ENCODE results near the gene ZFAND3.

ZFAND3 gene

GRCh38 chr6:38166411-38167240, 347.1 kb downstream of the ZFAND3 start:
- H2AFZ ChIP-seq (ENCODE audit: low read depth, low read length): no peak overlapping the region
- H3K9me3 ChIP-seq (ENCODE audit: insufficient read depth, low read length, severe bottlenecking): no peaks in the 10 kb centered on the region
- no peak overlapping the region for H3K4me2 ChIP-seq (ENCODE audit: insufficient read depth, low read length)
- DNase-seq (no peak), ATAC-seq (ENCODE audit: insufficient read depth, low read depth) (0 out of 3 replicates have a peak, but pooled peaks have one; percentile 23)
- TF ChIP-seq EZH2 (IDR thresholded peaks at IDR 0.05; ENCODE audit: borderline replicate concordance, low read depth, low read length, severe bottlenecking): no peak
- no peak for TF ChIP-seq CTCF (IDR thresholded peaks at IDR 0.05; ENCODE audit: borderline replicate concordance, extremely low read depth, low read length, poor library complexity, severe bottlenecking)
- no peaks in the 10 kb centered on the region for H3K36me3 ChIP-seq (ENCODE audit: insufficient read depth, low read length)
- no peak overlapping the region for H3K4me3 ChIP-seq (ENCODE audit: low read depth in 1 of 2, low read length in 2 of 2)
- H4K20me1 ChIP-seq (ENCODE audit: insufficient read depth, low read length): peaks cover 11% of the 10 kb centered on the region; the same call in 1 of the 2 replicates
- H3K4me1 ChIP-seq (ENCODE audit: insufficient read depth, low read length): no peaks in the 10 kb centered on the region
- no peak overlapping the region for H3K27ac ChIP-seq (ENCODE audit: low read length)
- no peaks in the 10 kb centered on the region for H3K79me2 ChIP-seq (ENCODE audit: insufficient read depth, low read length)
- H3K27me3 ChIP-seq (ENCODE audit: insufficient read depth, low read length, poor library complexity): no peaks in the 10 kb centered on the region
- H3K9ac ChIP-seq (ENCODE audit: low read depth, low read length): no peak overlapping the region

GRCh38 chr6:38167598-38167997, 348.1 kb downstream of the ZFAND3 start:
- Histone ChIP-seq H3K4me1 (ENCODE audit: insufficient read depth, low read length) (no peaks in the 10 kb centered on the region), H3K4me2 (ENCODE audit: insufficient read depth, low read length) (no peak overlapping the region), H3K9ac (ENCODE audit: low read depth, low read length) (no peak overlapping the region), H3K9me3 (ENCODE audit: insufficient read depth, low read length, severe bottlenecking) (no peaks in the 10 kb centered on the region), H3K27me3 (ENCODE audit: insufficient read depth, low read length, poor library complexity) (no peaks in the 10 kb centered on the region), H2AFZ (ENCODE audit: low read depth, low read length) (no peak overlapping the region), H3K79me2 (ENCODE audit: insufficient read depth, low read length) (no peaks in the 10 kb centered on the region), H3K27ac (ENCODE audit: low read length) (no peak overlapping the region), H3K4me3 (ENCODE audit: low read depth in 1 of 2, low read length in 2 of 2) (no peak overlapping the region), H3K36me3 (ENCODE audit: insufficient read depth, low read length) (no peaks in the 10 kb centered on the region), H4K20me1 (ENCODE audit: insufficient read depth, low read length) (peaks cover 11% of the 10 kb centered on the region; the same call in 1 of the 2 replicates)
- no peak for ATAC-seq (ENCODE audit: insufficient read depth, low read depth)
- TF ChIP-seq EZH2 (IDR thresholded peaks at IDR 0.05; ENCODE audit: borderline replicate concordance, low read depth, low read length, severe bottlenecking): no peak
- DNase-seq: no peak

- H3K4me3 ChIP-seq (ENCODE audit: low read depth in 1 of 2, low read length in 2 of 2): no peak overlapping the region
- H3K79me2 ChIP-seq (ENCODE audit: insufficient read depth, low read length): no peaks in the 10 kb centered on the region
- H3K27ac ChIP-seq (ENCODE audit: low read length): no peak overlapping the region
Observed at GRCh38 chr6:38168126-38168525, 348.6 kb downstream of the ZFAND3 start.

More at GRCh38 chr6:38168126-38168525, 348.6 kb downstream of the ZFAND3 start:
- Histone ChIP-seq H4K20me1 (ENCODE audit: insufficient read depth, low read length) (peaks cover 10% of the 10 kb centered on the region; the same call in 1 of the 2 replicates), H3K27me3 (ENCODE audit: insufficient read depth, low read length, poor library complexity) (no peaks in the 10 kb centered on the region), H3K4me2 (ENCODE audit: insufficient read depth, low read length) (no peak overlapping the region), H2AFZ (ENCODE audit: low read depth, low read length) (no peak overlapping the region), H3K9me3 (ENCODE audit: insufficient read depth, low read length, severe bottlenecking) (no peaks in the 10 kb centered on the region), H3K36me3 (ENCODE audit: insufficient read depth, low read length) (no peaks in the 10 kb centered on the region), H3K4me1 (ENCODE audit: insufficient read depth, low read length) (no peaks in the 10 kb centered on the region), H3K9ac (ENCODE audit: low read depth, low read length) (no peak overlapping the region)
- TF ChIP-seq EZH2 (IDR thresholded peaks at IDR 0.05; ENCODE audit: borderline replicate concordance, low read depth, low read length, severe bottlenecking) (no peak), CTCF (IDR thresholded peaks at IDR 0.05; ENCODE audit: borderline replicate concordance, extremely low read depth, low read length, poor library complexity, severe bottlenecking) (no peak)
- ATAC-seq (ENCODE audit: insufficient read depth, low read depth): no peak
- no peak for DNase-seq
